ENCODE data around the gene MYBPHL.

DNA sequence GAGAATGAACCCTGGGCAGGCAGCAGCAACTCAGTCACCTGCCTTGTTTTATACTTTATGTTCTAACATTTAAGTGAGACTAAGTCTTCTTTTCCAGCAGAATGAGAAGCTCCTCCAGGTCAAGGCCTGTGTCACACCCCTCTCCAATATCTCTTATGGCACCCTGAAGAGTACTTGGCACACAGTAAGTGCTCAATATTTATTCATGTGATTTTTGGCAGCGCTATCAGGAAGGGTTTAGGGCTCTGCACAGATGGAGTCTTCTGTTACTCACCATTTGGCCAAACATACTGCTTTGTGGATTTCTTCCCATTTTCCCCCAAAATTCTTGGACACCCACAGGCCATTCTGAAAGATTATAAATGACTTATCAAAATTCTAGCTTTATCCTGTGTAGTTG is 43.8 kb upstream of the MYBPHL start:
- TF ChIP-seq, protein P1, sequence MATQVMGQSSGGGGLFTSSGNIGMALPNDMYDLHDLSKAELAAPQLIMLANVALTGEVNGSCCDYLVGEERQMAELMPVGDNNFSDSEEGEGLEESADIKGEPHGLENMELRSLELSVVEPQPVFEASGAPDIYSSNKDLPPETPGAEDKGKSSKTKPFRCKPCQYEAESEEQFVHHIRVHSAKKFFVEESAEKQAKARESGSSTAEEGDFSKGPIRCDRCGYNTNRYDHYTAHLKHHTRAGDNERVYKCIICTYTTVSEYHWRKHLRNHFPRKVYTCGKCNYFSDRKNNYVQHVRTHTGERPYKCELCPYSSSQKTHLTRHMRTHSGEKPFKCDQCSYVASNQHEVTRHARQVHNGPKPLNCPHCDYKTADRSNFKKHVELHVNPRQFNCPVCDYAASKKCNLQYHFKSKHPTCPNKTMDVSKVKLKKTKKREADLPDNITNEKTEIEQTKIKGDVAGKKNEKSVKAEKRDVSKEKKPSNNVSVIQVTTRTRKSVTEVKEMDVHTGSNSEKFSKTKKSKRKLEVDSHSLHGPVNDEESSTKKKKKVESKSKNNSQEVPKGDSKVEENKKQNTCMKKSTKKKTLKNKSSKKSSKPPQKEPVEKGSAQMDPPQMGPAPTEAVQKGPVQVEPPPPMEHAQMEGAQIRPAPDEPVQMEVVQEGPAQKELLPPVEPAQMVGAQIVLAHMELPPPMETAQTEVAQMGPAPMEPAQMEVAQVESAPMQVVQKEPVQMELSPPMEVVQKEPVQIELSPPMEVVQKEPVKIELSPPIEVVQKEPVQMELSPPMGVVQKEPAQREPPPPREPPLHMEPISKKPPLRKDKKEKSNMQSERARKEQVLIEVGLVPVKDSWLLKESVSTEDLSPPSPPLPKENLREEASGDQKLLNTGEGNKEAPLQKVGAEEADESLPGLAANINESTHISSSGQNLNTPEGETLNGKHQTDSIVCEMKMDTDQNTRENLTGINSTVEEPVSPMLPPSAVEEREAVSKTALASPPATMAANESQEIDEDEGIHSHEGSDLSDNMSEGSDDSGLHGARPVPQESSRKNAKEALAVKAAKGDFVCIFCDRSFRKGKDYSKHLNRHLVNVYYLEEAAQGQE (IDR thresholded peaks at IDR 0.05; ENCODE audit: insufficient read depth in 1 of 2, low read depth in 2 of 2, low read length in 2 of 2): no peak
- TF ChIP-seq SIN3A (IDR thresholded peaks at IDR 0.05; ENCODE audit: borderline replicate concordance, insufficient read depth, low read length) (no peak), POLR2AphosphoS5 (IDR thresholded peaks at IDR 0.05; ENCODE audit: low read depth, low read length) (no peak), TAF1 (IDR thresholded peaks at IDR 0.05; ENCODE audit: borderline replicate concordance, insufficient read depth, low read length) (no peak)
